KMS-11 (cell line): ENCODE results near the gene RRAGD.

Experiments
- H2AFZ ChIP-seq: fragments of 200-600 bp; sonication (generic); 2 replicates; pipeline ENCODE4 v1.6.1; 2016; ENCODE audit warnings: antibody characterized with exemption, mixed run types, low read depth
- H3K27ac ChIP-seq: fragments of 200-600 bp; sonication (generic); 2 replicates; pipeline ENCODE4 v1.6.1; 2016; ENCODE audit warnings: mild to moderate bottlenecking, mixed run types
- H3K27me3 ChIP-seq: fragments of 200-600 bp; sonication (generic); 2 replicates; pipeline ENCODE4 v1.6.1; 2017; ENCODE audit warnings: mild to moderate bottlenecking, low read depth, mixed run types, moderate library complexity; ENCODE audit not compliant: insufficient read depth
- H3K36me3 ChIP-seq: fragments of 200-600 bp; sonication (generic); 2 replicates; pipeline ENCODE4 v1.6.1; 2017; ENCODE audit warnings: mild to moderate bottlenecking, mixed run types; ENCODE audit not compliant: insufficient read depth
- H3K4me1 ChIP-seq: fragments of 200-600 bp; sonication (generic); 2 replicates; pipeline ENCODE4 v1.6.1; 2016; ENCODE audit warnings: mild to moderate bottlenecking, low read depth, mixed run types; ENCODE audit not compliant: poor library complexity, severe bottlenecking
- H3K4me2 ChIP-seq: fragments of 200-600 bp; sonication (generic); 2 replicates; pipeline ENCODE4 v1.7.0; 2016; ENCODE audit warnings: mild to moderate bottlenecking, mixed run types
- H3K4me3 ChIP-seq: fragments of 200-600 bp; sonication (generic); IDR thresholded peaks from 2 replicates; pipeline ENCODE4 v1.6.1; 2017; ENCODE audit warnings: low read depth, low read length, mixed read lengths; ENCODE audit not compliant: insufficient read depth
- H3K79me2 ChIP-seq: fragments of 200-600 bp; sonication (generic); 2 replicates; pipeline ENCODE4 v1.6.1; 2016; ENCODE audit warnings: low read depth, mixed run types; ENCODE audit not compliant: insufficient read depth
- H3K9ac ChIP-seq: fragments of 200-600 bp; sonication (generic); 2 replicates; pipeline ENCODE4 v1.6.1; 2016; ENCODE audit warnings: mild to moderate bottlenecking, mixed run types
- H4K20me1 ChIP-seq: fragments of 200-600 bp; sonication (generic); 2 replicates; pipeline ENCODE4 v1.6.1; 2016; ENCODE audit warnings: mild to moderate bottlenecking, mixed run types; ENCODE audit not compliant: insufficient read depth
- CTCF ChIP-seq: fragments of 200-600 bp; sonication (generic); conservative IDR thresholded peaks from 2 replicates; pipeline ENCODE4 v1.6.1; 2017; ENCODE audit warnings: low read depth, mild to moderate bottlenecking, antibody characterized with exemption, low read length, moderate library complexity, mixed read lengths

Gene RRAGD

GRCh38 chr6:89404512-89404911, 7.6 kb downstream of the RRAGD start:
- TF ChIP-seq CTCF = no peak
- no peaks in the 10 kb centered on the region for H3K36me3 ChIP-seq
- no peaks in the 10 kb centered on the region for H4K20me1 ChIP-seq
- H3K27me3 ChIP-seq = no peaks in the 10 kb centered on the region
- H3K4me2 ChIP-seq = no peak overlapping the region
- H2AFZ ChIP-seq = no peak overlapping the region
- H3K9ac ChIP-seq = no peak overlapping the region
- H3K4me1 ChIP-seq = peaks cover 3% of the 10 kb centered on the region
- no peak overlapping the region for H3K4me3 ChIP-seq
- H3K27ac ChIP-seq = no peak overlapping the region
- H3K79me2 ChIP-seq = no peaks in the 10 kb centered on the region

GRCh38 chr6:89402776-89403175, 9.3 kb downstream of the RRAGD start:
- Histone ChIP-seq H3K27me3 (no peaks in the 10 kb centered on the region), H4K20me1 (no peaks in the 10 kb centered on the region), H3K4me3 (no peak overlapping the region), H3K27ac (no peak overlapping the region), H3K4me2 (no peak overlapping the region), H3K9ac (no peak overlapping the region), H3K4me1 (peaks cover 3% of the 10 kb centered on the region), H3K79me2 (no peaks in the 10 kb centered on the region), H3K36me3 (no peaks in the 10 kb centered on the region), H2AFZ (no peak overlapping the region)
- no peak for TF ChIP-seq CTCF

GRCh38 chr6:89400912-89401399, 11.1 kb downstream of the RRAGD start:
- Histone ChIP-seq H3K4me3 (no peak overlapping the region), H3K36me3 (no peaks in the 10 kb centered on the region), H3K9ac (no peak overlapping the region), H3K4me2 (no peak overlapping the region), H3K27ac (no peak overlapping the region), H3K4me1 (peaks cover 3% of the 10 kb centered on the region), H4K20me1 (no peaks in the 10 kb centered on the region), H2AFZ (no peak overlapping the region), H3K79me2 (no peaks in the 10 kb centered on the region), H3K27me3 (no peaks in the 10 kb centered on the region)
- TF ChIP-seq CTCF = no peak

GRCh38 chr6:89400050-89400449, 12.0 kb downstream of the RRAGD start:
- Histone ChIP-seq H3K36me3 (no peaks in the 10 kb centered on the region), H3K27me3 (no peaks in the 10 kb centered on the region), H4K20me1 (no peaks in the 10 kb centered on the region), H2AFZ (no peak overlapping the region), H3K27ac (no peak overlapping the region), H3K79me2 (no peaks in the 10 kb centered on the region), H3K4me2 (no peak overlapping the region), H3K4me1 (peaks cover 9% of the 10 kb centered on the region), H3K4me3 (no peak overlapping the region), H3K9ac (no peak overlapping the region)
- no peak for TF ChIP-seq CTCF
